ENCODE data around the gene KY.

DNA sequence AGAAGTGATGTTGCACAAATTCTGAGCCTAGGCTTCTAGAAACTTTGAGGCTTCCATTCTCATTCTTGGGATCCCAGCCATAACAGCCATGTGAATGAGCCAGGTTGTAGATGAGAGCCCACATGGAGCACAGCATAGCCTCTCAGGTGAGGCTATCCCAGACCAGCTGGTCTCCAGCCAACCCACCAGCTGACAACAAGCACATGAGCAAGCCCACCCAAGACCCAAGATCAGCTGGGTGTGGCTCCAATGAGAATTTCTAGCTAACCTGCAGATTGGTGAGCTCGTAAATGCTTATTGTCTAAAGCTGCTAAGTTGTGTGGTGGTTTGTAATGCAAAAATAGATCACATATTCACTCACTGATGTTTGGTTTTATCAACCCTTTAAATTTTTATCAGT, 14.4 kb downstream of the KY start:
- TF ChIP-seq, protein P1, sequence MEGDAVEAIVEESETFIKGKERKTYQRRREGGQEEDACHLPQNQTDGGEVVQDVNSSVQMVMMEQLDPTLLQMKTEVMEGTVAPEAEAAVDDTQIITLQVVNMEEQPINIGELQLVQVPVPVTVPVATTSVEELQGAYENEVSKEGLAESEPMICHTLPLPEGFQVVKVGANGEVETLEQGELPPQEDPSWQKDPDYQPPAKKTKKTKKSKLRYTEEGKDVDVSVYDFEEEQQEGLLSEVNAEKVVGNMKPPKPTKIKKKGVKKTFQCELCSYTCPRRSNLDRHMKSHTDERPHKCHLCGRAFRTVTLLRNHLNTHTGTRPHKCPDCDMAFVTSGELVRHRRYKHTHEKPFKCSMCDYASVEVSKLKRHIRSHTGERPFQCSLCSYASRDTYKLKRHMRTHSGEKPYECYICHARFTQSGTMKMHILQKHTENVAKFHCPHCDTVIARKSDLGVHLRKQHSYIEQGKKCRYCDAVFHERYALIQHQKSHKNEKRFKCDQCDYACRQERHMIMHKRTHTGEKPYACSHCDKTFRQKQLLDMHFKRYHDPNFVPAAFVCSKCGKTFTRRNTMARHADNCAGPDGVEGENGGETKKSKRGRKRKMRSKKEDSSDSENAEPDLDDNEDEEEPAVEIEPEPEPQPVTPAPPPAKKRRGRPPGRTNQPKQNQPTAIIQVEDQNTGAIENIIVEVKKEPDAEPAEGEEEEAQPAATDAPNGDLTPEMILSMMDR (conservative IDR thresholded peaks at IDR 0.05), result no peak
- TF ChIP-seq ZFX (IDR thresholded peaks at IDR 0.05), result no peak
